SJCRH30 (cell line): ENCODE data around the gene APELA. TPM values are rescaled to one million over a fixed set of nuclear protein-coding genes. Genes with fewer than 3 reads are reported as not detected.

ENCODE experiments used
- DNase-seq, 2 experiments: peaks; one replicate each; pipeline ENCODE4 v3.0.0-alpha.2; 2015 to 2020
- H3K27ac ChIP-seq: fragments of 250-450 bp; sonication (Bioruptor Pico); 2 replicates; pipeline ENCODE4 v1.5.1; 2020; ENCODE audit warnings: mild to moderate bottlenecking, moderate library complexity
- H3K27me3 ChIP-seq: fragments of 250-450 bp; sonication (Bioruptor Pico); 2 replicates; pipeline ENCODE4 v1.5.1; 2020; ENCODE audit warnings: mild to moderate bottlenecking, moderate library complexity
- H3K36me3 ChIP-seq: fragments of 250-450 bp; sonication (Bioruptor Pico); 2 replicates; pipeline ENCODE4 v1.5.1; 2020; ENCODE audit warnings: mild to moderate bottlenecking, moderate library complexity
- H3K4me1 ChIP-seq: fragments of 250-450 bp; sonication (Bioruptor Pico); 2 replicates; pipeline ENCODE4 v1.5.1; 2020; ENCODE audit warnings: mild to moderate bottlenecking, moderate library complexity
- H3K4me3 ChIP-seq: fragments of 250-450 bp; sonication (Bioruptor Pico); 2 replicates; pipeline ENCODE4 v1.5.1; 2020; ENCODE audit warnings: mild to moderate bottlenecking, moderate library complexity
- H3K9me3 ChIP-seq: fragments of 250-450 bp; sonication (Bioruptor Pico); replicated peaks from 2 replicates; pipeline ENCODE4 v1.5.1; 2020; ENCODE audit warnings: mild to moderate bottlenecking, moderate library complexity
- total RNA-seq: library from RNA; depleted of rRNA; stranded (reverse); fragments of >200 nt; shearing (Covaris generic); gene quantifications from 2 replicates; pipeline ENCODE4 v1.2.3, GENCODE V29; 2014; rRNA removed

APELA gene
- total RNA-seq, 1 experiment from 2014 or later: not detected

DNA sequence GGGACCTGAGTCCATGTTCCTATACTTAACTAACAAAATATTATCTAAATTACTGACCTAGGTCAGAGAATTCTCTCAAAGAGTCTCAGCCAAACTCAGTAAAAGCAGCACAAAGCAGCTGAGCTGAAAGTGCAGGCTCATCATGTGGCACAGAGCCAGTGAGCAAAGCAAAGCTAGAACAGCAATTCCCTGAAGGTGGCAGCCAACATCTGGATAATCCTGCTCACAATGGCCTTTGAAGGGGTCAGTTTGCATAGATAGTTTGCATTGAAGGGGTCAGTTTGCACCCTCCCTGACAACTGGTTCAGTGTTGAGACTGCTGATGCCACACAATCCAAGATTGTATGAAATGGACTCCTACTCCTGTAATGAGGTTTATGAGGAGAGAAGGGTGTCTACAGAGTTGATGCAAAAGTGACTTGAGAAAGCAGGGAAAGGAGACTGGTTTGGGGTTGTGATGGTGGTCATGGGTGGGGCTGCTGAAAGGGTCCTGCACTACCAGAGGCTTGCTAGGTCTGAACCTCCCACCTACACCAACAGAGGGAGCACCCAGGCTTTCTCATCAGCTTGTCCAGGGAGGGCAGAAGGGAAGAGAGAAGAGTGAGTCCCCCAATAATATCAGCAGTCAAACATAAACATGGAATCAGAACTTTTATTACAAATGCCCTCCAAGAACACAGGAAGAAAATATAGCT, 60.7 kb downstream of the APELA start:
- H3K9me3 ChIP-seq: no peaks in the 10 kb centered on the region
- no peaks in the 10 kb centered on the region for H3K4me1 ChIP-seq
- no peaks in the 10 kb centered on the region for H3K36me3 ChIP-seq
- H3K27me3 ChIP-seq: no peaks in the 10 kb centered on the region
- no peak overlapping the region for H3K4me3 ChIP-seq
- DNase-seq: peak in 1 of 2 experiments; percentile 24
- no peak overlapping the region for H3K27ac ChIP-seq

GRCh38 chr4:164943192-164943591, 66.2 kb downstream of the APELA start:
- H3K36me3 ChIP-seq: no peaks in the 10 kb centered on the region
- H3K27me3 ChIP-seq: no peaks in the 10 kb centered on the region
- no peak overlapping the region for H3K4me3 ChIP-seq
- no peaks in the 10 kb centered on the region for H3K4me1 ChIP-seq
- no peak overlapping the region for H3K27ac ChIP-seq
- no peaks in the 10 kb centered on the region for H3K9me3 ChIP-seq
- no peak for DNase-seq

- H3K9me3 ChIP-seq: no peaks in the 10 kb centered on the region
- H3K4me1 ChIP-seq: no peaks in the 10 kb centered on the region
- H3K27me3 ChIP-seq: no peaks in the 10 kb centered on the region
- DNase-seq: no peak
- H3K4me3 ChIP-seq: no peak overlapping the region
- H3K27ac ChIP-seq: no peak overlapping the region
- H3K36me3 ChIP-seq: no peaks in the 10 kb centered on the region
Observed at GRCh38 chr4:164945146-164945545, 68.2 kb downstream of the APELA start.

- Histone ChIP-seq H3K4me3 (no peak overlapping the region), H3K9me3 (no peaks in the 10 kb centered on the region), H3K4me1 (no peaks in the 10 kb centered on the region), H3K36me3 (no peaks in the 10 kb centered on the region), H3K27ac (no peak overlapping the region), H3K27me3 (no peaks in the 10 kb centered on the region)
- no peak for DNase-seq
Observed at GRCh38 chr4:164946810-164947209, 69.8 kb downstream of the APELA start.

Other genes with a start within 250 kb of the APELA start
- gene SMIM31, start 123.0 kb upstream of the APELA start, total RNA-seq: not detected in 2 replicates
- not detected in 2 replicates for gene TRIM61, start 100.5 kb downstream of the APELA start, total RNA-seq
- not detected in 2 replicates for gene TRIM60, start 154.8 kb downstream of the APELA start, total RNA-seq
- 0.58 and 0.87 TPM in 2 replicates for gene TRIM75, start 176.7 kb downstream of the APELA start, total RNA-seq
- gene TMEM192, start 235.7 kb downstream of the APELA start, total RNA-seq: 12.7 and 13.4 TPM in 2 replicates